Measurements from ENCODE around the gene GALM. TPM values are rescaled to one million over a fixed set of nuclear protein-coding genes. Genes with fewer than 3 reads are reported as not detected.

GALM gene
- total RNA-seq, 1 experiment from 2014 or later: 10.0 TPM

- Histone ChIP-seq H2BK20ac (ENCODE audit: low read depth, low read length, poor library complexity, severe bottlenecking) (no peak overlapping the region), H3K56ac (ENCODE audit: insufficient read length, low read depth, low read length) (no peak overlapping the region), H3K27me3 (ENCODE audit: insufficient read depth, low read length) (no peaks in the 10 kb centered on the region), H3K27ac (ENCODE audit: insufficient read length, low read depth, low read length) (no peak overlapping the region), H2BK120ac (ENCODE audit: low read depth, low read length, poor library complexity, severe bottlenecking) (no peak overlapping the region), H3K23me2 (ENCODE audit: insufficient read length, low read depth, low read length, poor library complexity, severe bottlenecking) (no peaks in the 10 kb centered on the region), H4K91ac (ENCODE audit: insufficient read length, low read depth, low read length) (no peak overlapping the region), H3K9me3 (ENCODE audit: control insufficient read depth, low read depth, low read length) (no peaks in the 10 kb centered on the region), H4K8ac (replicated peaks; ENCODE audit: insufficient read length, low read depth, low read length) (no peak overlapping the region), H2BK15ac (ENCODE audit: low read depth, low read length) (no peak overlapping the region), H4K5ac (ENCODE audit: insufficient read length, low read depth, low read length) (no peak overlapping the region), H3K14ac (ENCODE audit: insufficient read depth, low read length) (no peak overlapping the region), H3T11ph (ENCODE audit: low read length) (no peak overlapping the region), H4K20me1 (ENCODE audit: control insufficient read depth, insufficient read depth, insufficient read length) (no peaks in the 10 kb centered on the region), H3K79me1 (ENCODE audit: insufficient read depth, low read depth, low read length, poor library complexity, severe bottlenecking) (no peaks in the 10 kb centered on the region), H3K18ac (ENCODE audit: insufficient read length, low read depth, low read length) (no peak overlapping the region), H2AK5ac (ENCODE audit: insufficient read length, low read length) (no peak overlapping the region), H2AFZ (ENCODE audit: low read length) (no peak overlapping the region), H3K4me2 (ENCODE audit: insufficient read depth, insufficient read length, low read length) (no peak overlapping the region), H3K9ac (ENCODE audit: extremely low read depth, insufficient read length, low read length) (no peak overlapping the region), H2BK5ac (ENCODE audit: insufficient read length, low read length) (no peak overlapping the region), H3K23ac (ENCODE audit: insufficient read length, low read depth, low read length) (no peak overlapping the region), H3K4ac (ENCODE audit: low read depth, low read length) (no peak overlapping the region), H2BK12ac (ENCODE audit: insufficient read length, low read depth, low read length) (no peak overlapping the region), H3K4me1 (ENCODE audit: insufficient read depth, low read length) (no peaks in the 10 kb centered on the region), H3K79me2 (ENCODE audit: insufficient read depth, low read length) (no peaks in the 10 kb centered on the region)
- Mint-ChIP-seq H3K36me3 (ENCODE audit: insufficient read depth in 1 of 3, low read depth in 3 of 3) (peaks cover 0 to 3% (median 0%) of the 10 kb centered on the region in 3 experiments; a peak in 3 of 7 replicates), H3K27me3 (ENCODE audit: low read depth) (no peaks in the 10 kb centered on the region), H3K4me3 (no peak overlapping the region), H3K4me1 (no peaks in the 10 kb centered on the region), H3K9me3 (no peaks in the 10 kb centered on the region), H3K27ac (no peak overlapping the region)
- TF ChIP-seq CTCF (conservative IDR thresholded peaks at IDR 0.05): no peak
- DNase-seq: no peak
- WGBS (ENCODE audit: extremely low coverage, insufficient read length, low lambda C conversion rate): no CpG with 5 or more reads among the region's 4 CpGs
These were observed 52.7 kb downstream of the GALM start for GRCh38 chr2:38718601-38719000.

Data from H9 (cell line).